Kidney epithelial cell (primary cell): ENCODE data around the gene STK11. TPM values are rescaled to one million over a fixed set of nuclear protein-coding genes. Genes with fewer than 3 reads are reported as not detected.

ENCODE experiments used
- DNase-seq: peaks from one replicate; pipeline ENCODE4 v3.0.0-alpha.2; 2010; ENCODE audit warnings: low read depth
- H3K27me3 ChIP-seq: 2 replicates; pipeline ENCODE4 v1.6.0; 2011; ENCODE audit warnings: low read length; ENCODE audit not compliant: control insufficient read depth, insufficient read depth
- H3K36me3 ChIP-seq: 2 replicates; pipeline ENCODE4 v1.5.1; 2011; ENCODE audit warnings: low read length; ENCODE audit not compliant: control insufficient read depth, insufficient read depth
- H3K4me3 ChIP-seq: 2 replicates; pipeline ENCODE4 v1.5.1; 2011; ENCODE audit warnings: low read depth, mild to moderate bottlenecking, control low read depth, low read length
- CTCF ChIP-seq: IDR thresholded peaks from 2 replicates; pipeline ENCODE4 v1.5.1; 2011; ENCODE audit warnings: mild to moderate bottlenecking, moderate library complexity, low read length, control low read depth, inconsistent platforms; ENCODE audit not compliant: insufficient read depth, poor library complexity, severe bottlenecking
- total RNA-seq: library from RNA; depleted of rRNA; stranded (reverse); fragments of >200 nt; gene quantifications from 2 replicates; pipeline ENCODE4 v1.2.3, GENCODE V29; 2015

STK11 gene
- total RNA-seq, 1 donor from 2014 or later = 78.3 TPM

- Histone ChIP-seq H3K27me3 (no peaks in the 10 kb centered on the region), H3K36me3 (peaks cover 2% of the 10 kb centered on the region), H3K4me3 (no peak overlapping the region)
- no peak for TF ChIP-seq CTCF
- DNase-seq = no peak
Measured at GRCh38 chr19:1229924-1230782, 24.6 kb downstream of the STK11 start.

DNA sequence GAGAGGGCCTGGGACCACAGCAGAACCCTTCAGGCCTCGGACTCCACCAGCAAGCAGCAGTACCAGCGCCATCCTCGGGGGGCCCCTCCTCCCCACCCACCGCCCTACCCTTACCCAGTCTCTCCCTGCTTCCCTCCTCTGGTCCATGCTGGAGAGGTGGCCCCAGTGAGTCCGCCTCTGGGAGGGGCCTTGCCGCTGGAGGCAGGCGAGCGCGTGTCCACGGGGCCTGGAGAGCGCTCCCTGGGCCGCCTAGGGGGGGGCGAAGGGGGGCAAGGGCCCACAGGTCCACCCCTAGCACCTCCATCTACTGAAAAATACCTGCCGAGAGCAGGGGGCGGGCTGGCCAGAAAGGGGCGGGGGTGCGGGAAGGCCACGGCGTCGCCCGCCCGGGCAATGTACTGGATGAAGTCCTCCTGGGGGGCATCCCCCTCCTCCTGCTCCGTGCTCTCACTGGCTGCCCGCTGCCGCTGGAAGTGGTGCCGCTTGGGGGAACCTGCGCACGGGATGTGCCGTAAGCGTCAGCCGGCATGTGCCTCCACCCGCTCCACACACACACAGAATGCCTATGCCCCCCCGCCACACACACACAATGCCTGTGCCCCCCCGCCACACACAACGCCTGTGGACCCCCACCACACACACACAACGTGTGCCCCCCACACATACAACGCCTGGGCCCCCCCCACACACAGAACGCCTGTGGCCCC lies 25.4 kb downstream of the STK11 start:
- DNase-seq = no peak
- H3K27me3 ChIP-seq = no peaks in the 10 kb centered on the region
- no peak for TF ChIP-seq CTCF
- no peak overlapping the region for H3K4me3 ChIP-seq
- H3K36me3 ChIP-seq = peaks cover 2% of the 10 kb centered on the region

DNA sequence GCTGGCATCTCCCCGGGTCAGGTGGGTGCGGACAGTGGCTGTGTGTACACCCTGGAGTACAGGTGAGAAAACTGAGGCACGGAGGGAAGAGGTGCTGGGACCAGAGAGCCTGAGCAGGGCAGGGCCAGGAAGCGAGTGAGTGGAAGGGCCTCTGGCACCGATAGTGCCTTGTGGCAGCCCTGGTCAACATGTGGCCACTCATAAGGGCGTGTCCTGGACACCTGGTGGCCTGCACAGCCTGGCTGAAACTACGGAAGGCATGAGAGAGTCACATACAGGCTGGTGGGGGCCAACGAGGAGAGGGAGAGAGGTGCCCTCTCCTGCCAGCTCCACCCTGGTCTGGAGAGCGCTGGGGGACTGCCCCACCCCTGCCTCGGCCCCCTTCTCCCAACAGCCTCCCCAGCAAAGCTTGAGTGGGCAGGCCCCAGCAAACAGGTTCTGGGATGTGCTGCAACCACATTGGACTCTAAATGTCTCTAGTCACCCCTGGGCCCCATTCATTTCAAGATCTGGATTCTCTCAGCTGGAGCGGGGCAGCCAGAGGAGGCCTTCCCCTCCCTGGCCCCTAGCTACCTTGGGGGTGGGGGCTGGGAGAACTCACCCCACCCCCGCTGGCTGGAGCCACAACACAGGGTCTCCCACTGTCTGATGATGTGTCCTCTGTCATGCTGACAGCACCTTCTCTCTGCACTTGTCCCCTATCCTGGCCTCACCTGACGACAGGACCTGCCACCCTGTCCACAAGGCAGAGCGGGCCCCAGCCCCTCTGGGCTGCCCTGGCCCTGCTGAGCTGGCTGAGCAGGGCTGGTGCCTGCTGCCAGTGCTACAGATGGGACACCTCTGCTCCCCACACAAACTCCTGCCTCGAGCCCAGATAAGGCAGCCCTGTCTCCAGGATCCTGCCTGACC lies 26.4 kb downstream of the STK11 start:
- no peak for TF ChIP-seq CTCF
- no peaks in the 10 kb centered on the region for H3K27me3 ChIP-seq
- peaks cover 2% of the 10 kb centered on the region for H3K36me3 ChIP-seq

GRCh38 chr19:1232652-1233072 lies 27.1 kb downstream of the STK11 start:
- DNase-seq = no peak
- no peak for TF ChIP-seq CTCF
- peaks cover 2% of the 10 kb centered on the region for H3K36me3 ChIP-seq
- H3K27me3 ChIP-seq = no peaks in the 10 kb centered on the region
- H3K4me3 ChIP-seq = no peak overlapping the region

More for the DNA sequence above, 26.4 kb downstream of the STK11 start:
- H3K4me3 ChIP-seq = no peak overlapping the region
- DNase-seq = no peak

DNA sequence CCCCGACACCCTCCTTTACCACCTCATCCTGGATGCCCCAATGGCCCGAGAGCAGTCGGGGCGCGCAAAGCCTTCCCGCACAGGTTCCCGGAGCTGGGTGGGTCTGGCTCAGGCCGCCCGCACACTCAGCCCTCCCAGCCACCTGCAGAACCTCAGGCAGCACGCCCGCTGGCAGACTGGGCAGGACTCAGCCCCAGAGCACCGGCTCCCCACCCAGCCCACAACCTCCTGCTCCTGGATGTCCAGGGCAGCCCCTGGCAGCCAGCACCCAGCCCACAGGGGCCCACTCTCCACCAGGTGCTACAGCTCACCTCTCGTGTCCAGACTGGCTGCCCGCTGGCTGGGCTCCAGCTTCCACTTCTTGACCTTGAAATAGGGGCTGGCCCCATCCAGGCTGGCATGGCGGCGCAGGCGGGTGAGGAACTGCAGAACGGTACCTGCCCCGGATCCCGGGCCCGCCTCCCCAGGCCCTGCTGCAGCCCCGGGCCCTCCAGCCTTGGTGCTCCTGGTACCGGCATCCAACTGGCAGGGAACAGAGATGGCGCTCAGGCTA lies 27.6 kb downstream of the STK11 start:
- no peak for DNase-seq

More for the DNA sequence above, 27.6 kb downstream of the STK11 start:
- Histone ChIP-seq H3K27me3 (no peaks in the 10 kb centered on the region), H3K36me3 (peaks cover 2% of the 10 kb centered on the region), H3K4me3 (no peak overlapping the region)
- TF ChIP-seq CTCF = no peak
